ENCODE data around the gene SDK2.

Gene SDK2

GRCh38 chr17:73319766-73320165, 324.5 kb downstream of the SDK2 start:
- Histone ChIP-seq H3K4me1 (ENCODE audit: control insufficient read depth, insufficient read depth, low read length) (no peaks in the 10 kb centered on the region), H3K4me3 (ENCODE audit: low read depth, low read length) (no peak overlapping the region), H3K36me3 (ENCODE audit: control insufficient read depth in 2 of 2, insufficient read depth in 1 of 2, low read length in 2 of 2) (no peaks in the 10 kb centered on the region), H3K27ac (ENCODE audit: extremely low read depth, low read depth, low read length) (no peak overlapping the region), H3K9me3 (ENCODE audit: control insufficient read depth, insufficient read depth, low read depth, low read length) (no peaks in the 10 kb centered on the region)
- TF ChIP-seq ZNF248 (tag by site-specific recombination; IDR thresholded peaks at IDR 0.05), result no peak
- no peak for TF ChIP-seq ZFHX2 (tag by site-specific recombination; conservative IDR thresholded peaks at IDR 0.05)
- TF ChIP-seq ZNF664 (tag by site-specific recombination; IDR thresholded peaks at IDR 0.05), result peak; percentile 95
- ChIA-PET CTCF (interaction anchor here (0.6 to 1.3 kb wide), 6 partner anchors 9 to 763 kb away, joined by 3 to 4 read pairs (median 4); no protein-coding TSS in a partner anchor), POLR2A (no interaction called here)

GRCh38 chr17:73318836-73319235, 325.4 kb downstream of the SDK2 start:
- no peak for TF ChIP-seq ZFP41 (tag by site-specific recombination; IDR thresholded peaks at IDR 0.05; ENCODE audit: borderline replicate concordance)
- no peak for TF ChIP-seq ZNF707 (tag by site-specific recombination; IDR thresholded peaks at IDR 0.05)
- no peak for TF ChIP-seq ZNF211 (tag by site-specific recombination; IDR thresholded peaks at IDR 0.05; ENCODE audit: low read depth)
- no peak for TF ChIP-seq ZNF239 (tag by site-specific recombination; IDR thresholded peaks at IDR 0.05)
- TF ChIP-seq HOXA7 (CRISPR knock-in tag; IDR thresholded peaks at IDR 0.05; ENCODE audit: borderline replicate concordance), result no peak
- no peak for TF ChIP-seq REPIN1 (tag by site-specific recombination; IDR thresholded peaks at IDR 0.05; ENCODE audit: low read depth)
- Histone ChIP-seq H3K27ac (ENCODE audit: extremely low read depth, low read depth, low read length) (no peak overlapping the region), H3K36me3 (ENCODE audit: control insufficient read depth in 2 of 2, insufficient read depth in 1 of 2, low read length in 2 of 2) (no peaks in the 10 kb centered on the region), H3K4me3 (ENCODE audit: low read depth, low read length) (no peak overlapping the region), H3K4me1 (ENCODE audit: control insufficient read depth, insufficient read depth, low read length) (no peaks in the 10 kb centered on the region), H3K9me3 (ENCODE audit: control insufficient read depth, insufficient read depth, low read depth, low read length) (no peaks in the 10 kb centered on the region)
- POLR2A ChIA-PET, result no interaction called here
- CTCF ChIA-PET, result interaction anchor here (1.0 to 1.3 kb wide), 2 partner anchors 51 to 63 kb away, joined by 4 to 7 read pairs; no protein-coding TSS in a partner anchor

GRCh38 chr17:73318427-73318813, 325.8 kb downstream of the SDK2 start:
- Histone ChIP-seq H3K4me3 (ENCODE audit: low read depth, low read length) (no peak overlapping the region), H3K4me1 (ENCODE audit: control insufficient read depth, insufficient read depth, low read length) (no peaks in the 10 kb centered on the region), H3K9me3 (ENCODE audit: control insufficient read depth, insufficient read depth, low read depth, low read length) (no peaks in the 10 kb centered on the region), H3K36me3 (ENCODE audit: control insufficient read depth in 2 of 2, insufficient read depth in 1 of 2, low read length in 2 of 2) (no peaks in the 10 kb centered on the region), H3K27ac (ENCODE audit: extremely low read depth, low read depth, low read length) (no peak overlapping the region)
- POLR2A ChIA-PET, result no interaction called here
- CTCF ChIA-PET, result interaction anchor here (1.0 to 1.3 kb wide), 2 partner anchors 52 to 63 kb away, joined by 4 to 7 read pairs; no protein-coding TSS in a partner anchor
- no peak for TF ChIP-seq ZNF138 (tag by site-specific recombination; IDR thresholded peaks at IDR 0.05; ENCODE audit: borderline replicate concordance)
- TF ChIP-seq ZNF707 (tag by site-specific recombination; IDR thresholded peaks at IDR 0.05), result no peak
- no peak for TF ChIP-seq ZNF701 (tag by site-specific recombination; IDR thresholded peaks at IDR 0.05)
- TF ChIP-seq PRDM6 (tag by site-specific recombination; IDR thresholded peaks at IDR 0.05), result no peak
- TF ChIP-seq ZNF768 (tag by site-specific recombination; IDR thresholded peaks at IDR 0.05), result no peak
- no peak for TF ChIP-seq ATF2 (tag by site-specific recombination; IDR thresholded peaks at IDR 0.05; ENCODE audit: low read depth)
- no peak for TF ChIP-seq ZNF157 (tag by site-specific recombination; IDR thresholded peaks at IDR 0.05)
- TF ChIP-seq GLI2 (tag by site-specific recombination; IDR thresholded peaks at IDR 0.05; ENCODE audit: borderline replicate concordance, low read depth), result no peak
- TF ChIP-seq ZNF670 (tag by site-specific recombination; IDR thresholded peaks at IDR 0.05; ENCODE audit: low read depth), result no peak
